Measurements from ENCODE around the gene KIF5C. TPM values are rescaled to one million over a fixed set of nuclear protein-coding genes. Genes with fewer than 3 reads are reported as not detected.
"Not testable (repeated sequence)": the region's sequence is repeated elsewhere in the genome, so short reads cannot be mapped to it uniquely, and the experiment has no call there.

Gene KIF5C
- total RNA-seq, 1 experiment from 2014 or later = 1.6 TPM

DNA sequence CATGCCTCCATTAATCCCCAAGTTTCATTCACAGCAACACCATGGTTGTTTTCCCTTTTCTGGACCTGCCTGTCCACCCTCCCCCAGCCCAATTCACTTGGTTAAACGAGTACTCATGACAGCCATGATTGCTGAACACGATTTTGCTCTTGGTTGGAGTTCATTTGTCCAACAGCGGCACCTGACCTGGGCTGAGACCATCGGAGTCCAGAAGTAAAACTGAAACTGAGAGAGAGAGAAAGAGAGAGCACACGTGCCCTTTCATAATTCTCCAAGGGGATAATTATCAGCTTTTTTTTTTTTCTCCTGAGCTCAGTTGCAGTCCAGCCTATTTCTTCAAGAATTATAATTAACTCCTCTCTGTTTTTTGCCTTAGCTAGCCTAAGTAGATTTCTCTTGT lies 13.7 kb upstream of the KIF5C start:
- BruUV-seq (replicated peaks) = no TSS peak
- ATAC-seq = no peak
- Histone ChIP-seq H3K36me3 (ENCODE audit: control insufficient read depth, insufficient read depth, low read length) (no peaks in the 10 kb centered on the region), H3K27ac (ENCODE audit: low read length) (no peak overlapping the region), H3K27me3 (ENCODE audit: control insufficient read depth, insufficient read depth, low read length) (no peaks in the 10 kb centered on the region), H3K9me3 (ENCODE audit: control insufficient read depth, insufficient read depth, low read depth, low read length) (no peaks in the 10 kb centered on the region), H3K4me3 (ENCODE audit: low read depth in 2 of 2, low read length in 2 of 2) (0 out of 4 replicates have a peak overlapping the region, but pooled peaks of 1 of the 2 experiments have one; percentile 1), H3K4me1 (ENCODE audit: control insufficient read depth, insufficient read depth, low read length) (no peaks in the 10 kb centered on the region)
- TF ChIP-seq, protein P1, sequence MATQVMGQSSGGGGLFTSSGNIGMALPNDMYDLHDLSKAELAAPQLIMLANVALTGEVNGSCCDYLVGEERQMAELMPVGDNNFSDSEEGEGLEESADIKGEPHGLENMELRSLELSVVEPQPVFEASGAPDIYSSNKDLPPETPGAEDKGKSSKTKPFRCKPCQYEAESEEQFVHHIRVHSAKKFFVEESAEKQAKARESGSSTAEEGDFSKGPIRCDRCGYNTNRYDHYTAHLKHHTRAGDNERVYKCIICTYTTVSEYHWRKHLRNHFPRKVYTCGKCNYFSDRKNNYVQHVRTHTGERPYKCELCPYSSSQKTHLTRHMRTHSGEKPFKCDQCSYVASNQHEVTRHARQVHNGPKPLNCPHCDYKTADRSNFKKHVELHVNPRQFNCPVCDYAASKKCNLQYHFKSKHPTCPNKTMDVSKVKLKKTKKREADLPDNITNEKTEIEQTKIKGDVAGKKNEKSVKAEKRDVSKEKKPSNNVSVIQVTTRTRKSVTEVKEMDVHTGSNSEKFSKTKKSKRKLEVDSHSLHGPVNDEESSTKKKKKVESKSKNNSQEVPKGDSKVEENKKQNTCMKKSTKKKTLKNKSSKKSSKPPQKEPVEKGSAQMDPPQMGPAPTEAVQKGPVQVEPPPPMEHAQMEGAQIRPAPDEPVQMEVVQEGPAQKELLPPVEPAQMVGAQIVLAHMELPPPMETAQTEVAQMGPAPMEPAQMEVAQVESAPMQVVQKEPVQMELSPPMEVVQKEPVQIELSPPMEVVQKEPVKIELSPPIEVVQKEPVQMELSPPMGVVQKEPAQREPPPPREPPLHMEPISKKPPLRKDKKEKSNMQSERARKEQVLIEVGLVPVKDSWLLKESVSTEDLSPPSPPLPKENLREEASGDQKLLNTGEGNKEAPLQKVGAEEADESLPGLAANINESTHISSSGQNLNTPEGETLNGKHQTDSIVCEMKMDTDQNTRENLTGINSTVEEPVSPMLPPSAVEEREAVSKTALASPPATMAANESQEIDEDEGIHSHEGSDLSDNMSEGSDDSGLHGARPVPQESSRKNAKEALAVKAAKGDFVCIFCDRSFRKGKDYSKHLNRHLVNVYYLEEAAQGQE (IDR thresholded peaks at IDR 0.05; ENCODE audit: insufficient read depth in 1 of 2, low read depth in 2 of 2, low read length in 1 of 2) = no peak
- TF ChIP-seq CTCF (IDR thresholded peaks at IDR 0.05) = no peak
- CTCF ChIA-PET = no interaction called here
- no peak for DNase-seq (ENCODE audit: low read depth, low spot score)
- in situ Hi-C loops (cut with HindIII; ENCODE audit: low pct_unique_long_range_greater_than_20kb, low sequenced_read_pairs) (no loop called here), intact Hi-C loops (cut with micrococcal nuclease; ENCODE audit: unreplicated experiment) (no loop called here)
- POLR2A ChIA-PET = no interaction called here

- intact Hi-C loops (cut with micrococcal nuclease; ENCODE audit: unreplicated experiment); ATAC-seq; DNase-seq (ENCODE audit: low read depth, low spot score); H3K27me3 ChIP-seq (ENCODE audit: control insufficient read depth, insufficient read depth, low read length); H3K4me1 ChIP-seq (ENCODE audit: control insufficient read depth, insufficient read depth, low read length); CTCF ChIA-PET; BruUV-seq (replicated peaks); H3K9me3 ChIP-seq (ENCODE audit: control insufficient read depth, insufficient read depth, low read depth, low read length); in situ Hi-C loops (cut with HindIII; ENCODE audit: low pct_unique_long_range_greater_than_20kb, low sequenced_read_pairs); H3K27ac ChIP-seq (ENCODE audit: low read length); H3K4me3 ChIP-seq (ENCODE audit: low read depth in 2 of 2, low read length in 2 of 2); H3K36me3 ChIP-seq (ENCODE audit: control insufficient read depth, insufficient read depth, low read length): not testable (repeated sequence)
- POLR2A ChIA-PET = interaction anchor here (0.7 kb wide), 1 partner anchor 11 kb away, joined by 5 read pairs; no protein-coding TSS in a partner anchor
Observed at GRCh38 chr2:148862478-148862877, 12.5 kb upstream of the KIF5C start.

GRCh38 chr2:148865512-148865911 lies 9.5 kb upstream of the KIF5C start:
- ChIA-PET POLR2A (interaction anchor here (0.6 kb wide), 1 partner anchor 33 kb away, joined by 3 read pairs; no protein-coding TSS in a partner anchor), CTCF (no interaction called here)
- Histone ChIP-seq H3K27ac (ENCODE audit: low read length) (no peak overlapping the region), H3K9me3 (ENCODE audit: control insufficient read depth, insufficient read depth, low read depth, low read length) (no peaks in the 10 kb centered on the region), H3K4me3 (ENCODE audit: low read depth in 2 of 2, low read length in 2 of 2) (no peak overlapping the region), H3K27me3 (ENCODE audit: control insufficient read depth, insufficient read depth, low read length) (0 out of 2 replicates have a peak, but pooled peaks cover 2% of the 10 kb centered on the region), H3K4me1 (ENCODE audit: control insufficient read depth, insufficient read depth, low read length) (no peaks in the 10 kb centered on the region), H3K36me3 (ENCODE audit: control insufficient read depth, insufficient read depth, low read length) (no peaks in the 10 kb centered on the region)
- BruUV-seq (replicated peaks) = no TSS peak
- no peak for TF ChIP-seq POLR2AphosphoS5 (IDR thresholded peaks at IDR 0.05; ENCODE audit: low read depth, low read length)
- TF ChIP-seq, protein P1 (IDR thresholded peaks at IDR 0.05; ENCODE audit: insufficient read depth in 1 of 2, low read depth in 2 of 2, low read length in 1 of 2) = no peak
- TF ChIP-seq TCF7L2 (IDR thresholded peaks at IDR 0.05; ENCODE audit: low read depth, low read length) = no peak
- TF ChIP-seq SIN3A (IDR thresholded peaks at IDR 0.05; ENCODE audit: borderline replicate concordance, insufficient read depth, low read depth, low read length) = no peak
- no peak for TF ChIP-seq CTCF (IDR thresholded peaks at IDR 0.05)
- ATAC-seq (no peak), DNase-seq (ENCODE audit: low read depth, low spot score) (no peak)
- in situ Hi-C loops (cut with HindIII; ENCODE audit: low pct_unique_long_range_greater_than_20kb, low sequenced_read_pairs) (no loop called here), intact Hi-C loops (cut with micrococcal nuclease; ENCODE audit: unreplicated experiment) (no loop called here)

Data from Panc1 (cell line).